ENCODE data around the gene SPECC1L.

- TF ChIP-seq CTCF (IDR thresholded peaks at IDR 0.05) (no peak), POLR2A (IDR thresholded peaks at IDR 0.05) (no peak)
Measured at GRCh38 chr22:24357547-24357946, 86.9 kb downstream of the SPECC1L start.

All from body of pancreas (tissue), 4 donors.